DMS114 treated with DMSO at 0.1 percent for 48 hours (cell line): Measurements from ENCODE around the gene ADARB2.
"Not testable (repeated sequence)": the region's sequence is repeated elsewhere in the genome, so short reads cannot be mapped to it uniquely, and the experiment has no call there.

Experiments used
- DNase-seq: peaks from one replicate; lab custom pipeline; 2025; ENCODE audit not compliant: unreplicated experiment; lab: John Stamatoyannopoulos, UW

ADARB2 gene

DNA sequence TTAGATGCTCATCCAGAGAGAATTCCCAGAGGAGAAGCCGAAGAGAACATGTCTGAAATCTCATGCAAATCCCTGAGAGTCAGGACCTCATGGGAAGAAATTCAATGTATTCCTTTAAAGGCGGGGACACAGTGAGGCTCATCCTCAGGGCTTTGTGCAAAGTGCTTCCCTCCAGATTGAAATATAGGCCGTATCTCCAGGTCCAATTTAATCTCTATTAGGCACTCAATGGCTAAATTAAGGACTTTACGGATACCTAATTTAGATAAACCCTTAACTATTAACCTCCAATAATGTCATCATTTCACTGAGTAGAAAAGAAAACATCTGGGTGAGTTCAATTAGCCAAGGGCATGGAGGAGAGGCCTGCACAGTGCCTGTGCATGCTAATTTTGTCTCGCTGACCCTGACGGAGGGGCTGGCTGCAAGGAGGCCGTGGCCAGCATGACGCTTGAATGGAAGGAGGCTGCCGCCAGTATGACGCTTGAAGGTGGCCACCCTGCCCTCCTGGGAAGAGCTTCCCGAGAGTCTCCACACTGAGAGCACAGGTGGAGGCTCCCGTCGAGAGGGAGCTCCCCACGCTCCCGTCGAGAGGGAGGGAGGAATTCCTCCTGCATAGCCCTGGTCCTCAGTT is 287.6 kb downstream of the ADARB2 start:
- no peak for DNase-seq

DNA sequence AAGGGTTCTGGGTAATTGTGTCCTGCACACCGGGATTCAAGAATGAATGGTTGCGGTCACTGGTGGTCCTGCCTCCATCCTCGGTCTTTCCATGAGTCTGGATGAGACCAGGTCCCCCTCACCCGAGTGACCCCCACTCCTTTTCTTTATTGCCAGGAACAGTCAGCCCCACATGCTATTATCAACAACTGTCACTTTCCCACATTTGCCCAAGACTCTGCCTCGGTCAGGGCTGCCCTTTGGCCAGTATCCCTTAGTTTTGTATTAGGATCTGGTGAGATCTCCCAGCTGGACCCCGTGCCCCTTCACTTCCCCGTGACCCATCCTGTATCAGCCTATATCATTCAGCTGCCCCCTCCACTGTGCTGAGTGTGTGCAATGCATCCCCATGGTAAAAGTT is 288.3 kb downstream of the ADARB2 start:
- DNase-seq, result no peak

DNA sequence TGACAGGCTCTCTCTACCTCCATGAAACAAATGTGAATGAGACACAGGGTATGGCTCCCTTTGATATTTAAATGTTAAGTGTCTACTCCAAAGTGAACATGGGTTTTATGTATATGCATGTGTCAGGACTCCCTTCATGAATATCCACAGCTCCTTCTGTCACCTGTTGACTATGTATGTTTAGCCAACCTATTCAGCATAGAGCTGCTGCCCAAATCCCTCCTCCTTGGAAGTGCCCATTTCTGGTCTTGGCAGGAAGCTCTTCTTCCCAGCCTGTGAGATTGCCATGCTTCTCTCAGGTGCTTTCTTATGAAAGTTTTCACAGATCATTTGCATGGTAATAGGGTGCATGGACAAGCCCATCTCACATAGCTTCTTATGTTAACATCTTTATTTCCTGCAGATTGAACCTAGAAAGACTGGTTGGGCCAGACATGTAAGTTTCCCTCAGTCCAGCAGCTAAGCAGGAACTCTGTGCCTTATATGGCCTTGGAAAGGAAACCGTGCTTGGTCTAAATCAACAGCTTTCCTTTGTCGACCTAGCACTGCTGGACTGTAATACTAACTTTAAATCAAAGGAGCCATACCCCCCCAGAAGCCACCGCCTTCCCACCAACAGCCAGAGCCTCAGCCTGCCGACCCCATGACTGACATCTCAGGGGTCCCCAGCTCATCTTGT is 288.9 kb downstream of the ADARB2 start:
- DNase-seq, result no peak

DNA sequence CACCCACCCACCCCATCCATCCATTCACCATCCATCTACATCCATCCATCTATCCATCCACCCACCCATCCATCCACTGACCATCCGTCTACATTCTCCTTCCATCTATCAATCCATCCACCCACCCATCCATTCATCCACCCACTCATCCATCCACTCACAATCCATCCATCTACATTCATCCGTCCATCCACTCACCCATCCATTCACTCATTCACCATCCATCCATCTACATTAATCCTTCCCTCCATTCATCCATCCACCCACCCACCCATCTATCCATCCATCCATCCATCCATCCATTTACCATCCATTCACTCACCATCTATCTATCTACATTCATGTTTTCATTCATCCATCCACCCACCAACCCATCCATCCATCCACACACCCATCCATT is 292.5 kb downstream of the ADARB2 start:
- DNase-seq, result no peak

DNA sequence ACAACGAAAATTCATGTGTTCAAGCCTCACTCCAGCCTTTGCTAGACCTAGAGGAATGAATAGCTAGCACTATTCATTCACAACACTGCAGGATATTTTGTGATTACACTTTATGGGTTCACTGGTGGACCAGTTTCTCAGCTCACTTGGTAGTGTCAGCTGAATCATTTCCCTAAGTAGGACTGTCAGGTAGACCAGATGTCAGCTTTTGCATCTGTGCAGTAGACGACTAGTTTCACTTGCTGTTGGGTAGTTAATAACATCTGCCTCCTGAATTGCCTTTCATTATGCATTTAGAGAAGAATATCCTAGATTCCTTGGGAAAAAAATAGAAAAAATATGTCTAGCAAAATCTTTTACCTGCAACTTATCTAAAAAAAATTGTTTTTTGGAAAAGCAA is 296.4 kb downstream of the ADARB2 start:
- no peak for DNase-seq

DNA sequence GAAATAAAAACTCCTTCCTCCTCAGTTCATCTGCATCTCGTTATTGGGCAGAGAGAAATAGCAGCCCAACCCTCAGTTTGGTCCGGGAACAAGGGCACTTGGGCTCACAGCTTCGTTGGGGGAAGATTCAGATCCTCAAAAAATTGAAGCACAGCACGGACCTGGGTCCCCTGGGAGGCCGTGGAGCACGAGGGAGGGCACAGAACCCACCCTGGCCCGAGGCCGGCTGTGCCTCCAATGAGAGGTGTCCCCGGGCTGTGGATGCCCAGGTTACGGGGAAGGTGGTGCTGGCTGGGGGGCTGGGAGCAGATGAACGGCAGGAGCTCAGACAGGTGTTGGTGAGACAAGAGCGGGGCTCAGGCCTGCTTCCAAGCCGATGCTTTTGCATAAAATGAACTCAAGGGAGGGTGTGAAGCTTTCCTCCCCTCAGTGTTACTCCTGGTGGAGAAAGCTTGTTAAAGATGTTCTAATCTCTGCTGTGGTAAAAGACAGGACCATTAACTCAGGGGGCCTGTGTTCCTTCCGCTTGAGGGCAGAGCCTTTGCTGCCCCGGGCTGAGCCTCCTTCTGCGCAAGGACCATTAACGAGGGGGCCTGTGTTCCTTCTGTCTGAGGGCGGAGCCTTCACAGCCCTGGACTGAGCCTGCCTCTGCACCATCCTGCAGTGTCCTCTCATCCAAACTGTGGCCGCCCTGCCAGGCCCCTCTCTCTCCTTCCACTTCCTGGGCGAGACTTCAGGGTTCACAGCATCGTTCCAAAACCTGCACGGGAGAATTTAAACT is 302.2 kb downstream of the ADARB2 start:
- no peak for DNase-seq

DNA sequence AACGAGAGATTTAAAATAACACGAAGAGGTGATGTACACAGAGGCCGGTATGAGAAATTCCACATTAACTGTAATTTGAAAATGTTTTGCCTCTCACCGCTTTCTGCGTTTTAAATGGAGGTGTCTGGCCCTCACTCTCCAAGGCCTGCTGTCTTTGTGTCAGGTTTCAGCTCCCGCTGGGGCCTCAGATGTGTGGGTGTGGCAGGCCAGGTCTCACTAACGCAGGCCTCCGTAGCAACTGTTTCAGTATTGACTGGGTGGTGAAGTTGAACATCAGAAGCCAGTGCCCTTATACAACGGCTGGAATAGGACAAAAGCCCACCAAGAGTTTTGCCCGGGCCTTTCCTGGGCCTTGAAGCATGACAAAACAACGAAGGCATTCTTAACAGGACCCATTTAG is 303.1 kb downstream of the ADARB2 start:
- DNase-seq, result no peak

DNA sequence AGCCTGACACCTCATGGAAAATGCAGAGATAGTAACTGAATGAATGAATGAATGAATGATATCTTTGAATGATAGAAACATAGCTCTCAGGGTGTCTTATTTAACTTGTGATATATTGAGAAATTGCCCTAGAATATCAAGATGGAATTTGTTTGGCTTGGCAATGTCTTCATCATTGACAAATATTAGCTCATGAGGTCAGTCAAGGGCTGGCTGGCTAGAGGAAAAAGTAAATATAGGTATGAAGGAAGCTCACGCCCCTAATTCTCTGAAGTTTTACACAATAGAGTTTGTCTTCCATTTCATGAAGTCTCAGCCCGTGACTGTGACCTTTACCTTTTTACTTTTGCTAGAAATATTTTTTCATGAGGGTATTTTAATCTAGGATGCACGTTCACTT is 305.2 kb downstream of the ADARB2 start:
- no peak for DNase-seq

DNA sequence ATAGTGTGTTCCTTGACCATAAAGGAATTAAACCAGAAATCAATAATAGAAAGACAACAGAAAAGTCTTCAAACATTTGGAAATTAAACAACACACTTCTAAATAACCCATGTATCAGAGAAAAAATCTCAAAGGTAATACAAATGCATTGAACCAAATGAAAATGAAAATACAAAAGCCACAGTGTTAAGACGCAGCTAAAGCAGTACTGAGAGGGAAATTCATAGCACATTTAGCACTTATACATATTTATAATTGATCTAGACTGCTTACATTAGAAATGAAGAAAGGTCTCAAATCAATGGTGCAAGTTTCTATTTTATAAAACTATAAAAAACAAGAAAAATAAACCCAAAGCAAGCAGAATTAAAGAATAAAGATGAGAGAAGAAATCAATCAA is 306.1 kb downstream of the ADARB2 start:
- DNase-seq, result no peak

DNA sequence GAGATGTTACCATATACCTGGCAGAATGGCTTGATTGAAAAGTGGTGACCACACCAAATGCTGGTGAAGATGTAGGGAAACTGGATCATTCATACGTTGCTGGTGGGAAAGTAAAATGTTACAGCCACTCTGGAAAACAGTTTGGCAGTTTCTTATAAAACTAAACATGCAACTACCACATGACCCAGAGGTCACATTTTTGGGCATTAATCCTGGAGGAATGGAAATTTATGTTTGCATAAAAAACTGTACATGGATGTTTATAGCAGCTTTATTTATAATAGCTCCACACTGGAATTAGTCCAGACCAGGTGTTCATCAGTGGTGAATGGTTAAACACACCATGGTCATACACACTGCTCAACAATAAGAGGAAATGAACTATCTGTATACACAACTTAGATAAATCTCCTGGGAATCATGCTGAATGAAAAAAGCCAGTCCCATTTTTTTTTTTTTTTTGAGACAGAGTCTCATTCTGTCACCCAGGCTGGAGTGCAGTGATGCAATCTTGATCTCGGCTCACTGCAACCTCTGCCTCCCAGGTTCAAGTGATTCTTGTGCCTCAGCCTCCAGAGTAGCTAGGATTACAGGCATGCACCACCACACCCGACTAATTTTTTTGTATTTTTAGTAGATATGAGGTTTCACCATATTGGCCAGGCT is 309.7 kb downstream of the ADARB2 start:
- not testable (repeated sequence) for DNase-seq

DNA sequence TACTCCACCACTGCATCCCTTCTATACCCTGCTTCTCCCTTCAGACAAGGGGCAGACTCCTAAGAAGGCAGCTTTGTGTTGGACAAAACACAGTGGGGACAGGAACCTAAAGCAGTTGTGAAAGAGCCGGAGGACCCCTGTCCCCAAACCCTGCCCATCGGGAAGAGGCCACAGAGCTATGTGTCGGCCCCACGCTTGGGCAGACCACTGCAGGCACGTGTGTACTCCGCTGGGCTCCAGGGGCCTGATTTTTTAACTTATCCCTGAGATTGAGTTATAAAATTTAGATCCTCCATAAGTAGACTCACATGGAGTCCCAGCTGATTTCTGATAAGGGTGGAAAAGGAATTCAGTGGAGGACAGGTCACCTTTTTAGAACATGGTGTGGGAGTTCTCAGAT is 310.5 kb downstream of the ADARB2 start:
- no peak for DNase-seq

DNA sequence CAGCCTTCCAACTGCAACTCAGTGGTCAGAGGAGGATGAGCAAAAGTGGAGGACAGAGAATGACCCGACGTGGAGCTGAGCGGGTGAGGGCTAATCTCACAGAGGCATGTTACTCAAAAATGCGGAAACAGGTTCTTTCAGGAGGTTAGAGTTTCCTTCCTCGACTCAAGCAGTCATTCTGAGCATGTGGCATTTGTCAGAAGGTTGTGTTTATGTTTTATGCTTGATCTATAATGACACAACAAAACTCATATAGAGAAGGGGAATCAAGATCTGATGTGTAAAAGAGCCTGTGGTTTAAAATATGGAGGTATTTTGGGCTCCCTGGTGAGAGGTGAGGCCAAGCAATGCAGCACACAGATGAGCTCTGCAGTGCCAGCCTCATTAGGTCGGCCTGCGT is 311.4 kb downstream of the ADARB2 start:
- no peak for DNase-seq

DNA sequence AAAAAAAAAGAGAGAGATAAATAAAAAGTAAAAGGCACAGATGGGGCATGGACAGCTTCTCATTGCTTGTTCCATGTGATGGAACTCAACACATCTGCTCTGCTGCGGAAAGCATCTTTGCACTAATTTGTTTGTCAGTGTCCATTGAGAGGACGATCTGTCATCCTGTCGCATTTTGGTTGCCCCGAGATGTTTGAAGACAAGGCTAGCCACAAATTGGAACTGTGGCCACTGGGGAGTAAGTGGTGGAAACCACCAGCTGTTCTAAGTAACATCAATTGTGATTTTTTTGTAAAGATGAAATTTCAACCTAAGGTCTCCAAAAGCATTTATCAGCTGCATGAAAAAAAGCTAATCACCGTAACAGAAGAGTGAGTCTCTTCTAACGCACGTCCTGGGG is 312.7 kb downstream of the ADARB2 start:
- DNase-seq, result no peak

DNA sequence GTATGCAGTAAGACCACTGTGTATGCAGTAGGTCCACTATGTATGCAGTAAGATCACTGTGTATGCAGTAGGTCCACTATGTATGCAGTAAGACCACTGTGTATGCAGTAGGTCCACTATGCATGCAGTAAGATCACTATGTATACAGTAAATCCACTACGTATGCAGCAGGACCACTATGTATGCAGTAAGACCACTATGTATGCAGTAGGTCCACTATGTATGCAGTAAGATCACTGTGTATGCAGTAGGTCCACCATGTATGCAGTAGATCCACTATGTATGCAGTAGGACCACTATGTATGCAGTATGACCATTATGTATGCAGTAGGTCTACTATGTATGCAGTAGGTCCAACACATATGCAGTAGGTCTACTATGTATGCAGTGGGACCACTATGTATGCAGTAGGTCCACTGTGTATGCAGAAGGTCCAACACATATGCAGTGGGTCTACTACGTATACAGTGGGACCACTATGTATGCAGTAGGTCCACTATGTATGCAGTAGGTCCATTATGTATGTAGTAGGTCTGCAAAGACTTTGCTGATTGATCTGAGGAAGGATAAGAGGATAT is 313.6 kb downstream of the ADARB2 start:
- no peak for DNase-seq

DNA sequence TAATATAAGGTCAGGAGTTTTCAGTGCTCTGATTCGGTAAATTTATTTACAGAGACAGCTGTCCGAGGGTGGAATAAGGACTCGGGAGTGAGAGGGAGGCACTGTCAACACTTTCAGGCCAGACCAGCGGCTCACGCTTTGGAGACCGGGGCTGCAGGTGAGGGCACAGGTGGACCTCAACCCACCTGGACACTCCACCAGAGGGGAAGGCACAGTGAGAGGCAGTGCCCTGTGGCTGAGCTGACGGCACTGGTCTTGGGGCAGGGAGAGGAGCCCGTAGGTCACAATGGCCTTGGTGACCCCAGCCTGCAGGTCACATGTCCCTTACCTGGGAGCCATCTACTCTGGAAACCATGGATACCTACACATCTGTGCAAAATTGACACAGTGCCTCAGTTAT is 315.1 kb downstream of the ADARB2 start:
- no peak for DNase-seq

DNA sequence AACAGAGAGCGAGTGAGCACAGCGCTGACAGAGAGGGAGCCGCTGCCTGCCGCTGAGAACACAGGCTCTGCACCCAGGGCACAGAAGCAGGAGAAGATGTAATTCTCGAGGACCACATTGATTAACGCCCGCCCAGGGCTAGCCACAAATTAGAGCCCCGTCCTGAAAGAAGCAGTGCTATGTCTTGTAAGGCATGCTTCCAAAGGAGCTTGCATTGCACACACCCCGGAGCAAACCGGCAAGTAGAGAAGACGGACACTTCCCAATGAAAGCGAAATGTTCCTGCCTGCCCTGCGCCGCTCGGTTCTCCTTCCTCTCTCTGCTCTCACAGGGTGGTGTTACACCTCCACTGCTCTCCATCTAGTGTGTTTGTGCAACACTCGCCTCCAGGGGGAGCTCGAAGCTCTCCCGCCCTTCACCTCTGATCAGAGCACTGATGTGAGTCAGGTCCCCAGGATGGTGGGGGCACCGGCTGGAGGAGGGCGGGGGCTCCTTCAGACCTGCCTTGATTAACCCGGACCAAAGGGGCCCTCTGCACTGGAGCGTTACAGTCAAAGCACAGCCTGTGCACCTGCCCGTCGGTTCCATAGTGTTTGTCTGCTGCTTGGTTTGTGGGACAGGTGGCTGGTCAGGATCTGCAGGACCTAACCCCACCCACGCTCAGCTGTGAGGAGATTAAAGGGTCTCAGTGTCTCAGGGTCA is 316.5 kb downstream of the ADARB2 start:
- DNase-seq, result peak; percentile 68

DNA sequence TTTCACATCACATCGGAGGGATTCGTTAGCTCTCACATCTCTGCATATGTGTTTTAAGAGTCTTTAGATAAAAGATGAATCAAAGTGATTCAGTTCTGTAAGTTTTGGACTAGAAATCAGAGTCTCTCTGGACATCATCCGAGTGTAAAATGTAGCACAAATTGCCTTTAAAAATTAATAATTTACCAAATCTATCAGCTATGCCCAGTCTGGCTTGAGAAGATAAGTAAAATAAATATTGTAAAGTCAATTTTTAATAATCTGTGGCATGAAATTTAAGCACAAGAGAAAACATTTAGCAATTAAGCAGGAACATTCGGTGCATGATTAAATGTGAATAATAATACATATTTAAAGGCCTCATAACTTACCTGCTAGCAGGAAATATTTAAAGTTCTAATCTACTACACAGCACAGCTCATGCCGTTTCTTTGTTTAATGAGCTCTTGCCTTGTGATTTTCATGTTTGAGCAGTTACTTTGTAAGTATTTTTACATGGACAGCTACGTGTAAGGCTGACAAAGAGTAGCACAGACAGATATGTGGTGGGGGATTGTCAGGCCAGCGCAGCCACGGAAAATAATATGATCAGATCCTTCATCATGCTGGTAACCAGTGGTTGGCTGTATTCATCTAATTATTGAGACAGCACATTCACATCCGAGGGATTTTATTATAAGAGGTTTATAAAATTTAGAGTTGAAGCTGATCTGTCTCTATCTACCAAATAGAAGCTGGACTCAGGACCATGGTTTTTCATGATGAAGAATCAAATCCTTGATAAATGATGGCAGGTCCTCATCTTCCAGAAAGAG is 317.3 kb downstream of the ADARB2 start:
- DNase-seq, result no peak

DNA sequence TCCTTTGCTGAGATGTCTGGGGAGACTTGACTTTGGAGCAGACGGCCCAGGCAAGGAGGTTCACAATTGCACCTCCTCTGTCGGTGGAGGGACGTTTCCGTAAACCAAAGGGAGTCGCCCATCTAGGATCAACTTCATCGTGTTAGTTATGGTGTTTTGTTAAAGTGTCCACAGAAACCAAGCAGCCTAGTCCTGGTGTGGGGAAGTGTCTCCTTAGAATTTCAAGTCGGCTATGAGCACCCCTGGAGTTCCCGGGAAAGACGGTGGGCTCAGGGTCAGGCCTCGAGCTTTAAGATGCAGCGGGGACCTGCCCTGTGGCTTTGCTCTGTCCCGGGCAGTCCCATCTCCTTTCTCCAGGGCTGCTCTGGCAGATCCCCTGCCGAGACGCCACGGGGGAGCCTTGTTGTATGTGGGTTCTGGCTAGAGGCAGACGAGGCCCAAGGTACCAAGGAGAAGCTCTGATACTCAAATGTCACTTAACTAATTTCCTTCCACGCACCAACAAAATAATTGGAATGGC is 319.2 kb downstream of the ADARB2 start:
- no peak for DNase-seq

DNA sequence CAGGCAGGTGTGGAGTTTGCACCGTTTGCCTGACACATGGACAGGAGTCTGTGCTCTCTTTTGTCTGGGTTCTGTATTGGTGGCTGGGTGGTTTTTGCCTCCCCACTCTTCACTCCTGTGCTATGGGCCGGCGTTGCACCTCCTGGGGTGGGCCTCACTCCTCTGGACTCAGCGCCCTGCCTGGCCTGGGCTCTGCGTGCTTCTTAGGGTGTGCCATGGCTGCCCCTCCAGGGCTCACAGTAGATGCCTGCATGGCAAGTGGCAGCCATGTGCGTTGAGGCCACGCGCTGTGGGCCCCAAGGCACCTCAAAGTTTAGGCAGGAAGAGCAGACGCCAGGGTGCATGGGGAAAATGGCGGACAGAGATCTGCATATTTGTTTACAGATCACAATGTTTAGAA is 319.8 kb downstream of the ADARB2 start:
- DNase-seq, result no peak
